Nephron (organoid): ENCODE data around the gene SOX11.

ENCODE experiments used
- H3K27ac Mint-ChIP-seq, 3 experiments: 2 replicates each; pipeline ENCODE4 v1.8.0; 2020; ENCODE audit warnings: mixed read lengths in 3 of 3, mild to moderate bottlenecking in 2 of 3, moderate library complexity in 1 of 3
- H3K27me3 Mint-ChIP-seq: 2 replicates; pipeline ENCODE4 v1.8.0; 2021; ENCODE audit warnings: low read depth, mild to moderate bottlenecking, moderate library complexity, mixed read lengths
- H3K36me3 Mint-ChIP-seq: 2 replicates; pipeline ENCODE4 v1.8.0; 2020; ENCODE audit warnings: low read depth, mixed read lengths
- H3K4me1 Mint-ChIP-seq: 2 replicates; pipeline ENCODE4 v1.8.0; 2020; ENCODE audit warnings: mixed read lengths
- H3K4me3 Mint-ChIP-seq, 3 experiments: 2 replicates each; pipeline ENCODE4 v1.8.0; 2020; ENCODE audit warnings: mild to moderate bottlenecking in 3 of 3, mixed read lengths in 3 of 3, moderate library complexity in 2 of 3
- H3K9me3 Mint-ChIP-seq: 2 replicates; pipeline ENCODE4 v1.8.0; 2020; ENCODE audit warnings: mixed read lengths
- CTCF ChIP-seq, 3 experiments: fragments of 200-600 bp; sonication (generic); IDR thresholded peaks; one replicate each; pipeline ENCODE4 v1.5.0; 2021; ENCODE audit warnings: antibody characterized with exemption in 3 of 3; ENCODE audit not compliant: unreplicated experiment in 3 of 3

SOX11 gene

GRCh38 chr2:5720426-5720825, 28.2 kb downstream of the SOX11 start:
- TF ChIP-seq CTCF (IDR thresholded peaks at IDR 0.05; ENCODE audit: unreplicated experiment in 3 of 3) = no peak
- Mint-ChIP-seq H3K27me3 (peaks cover under 1% of the 10 kb centered on the region), H3K27ac (no peak overlapping the region), H3K4me3 (no peak overlapping the region), H3K36me3 (no peaks in the 10 kb centered on the region), H3K9me3 (no peaks in the 10 kb centered on the region), H3K4me1 (peaks cover 6% of the 10 kb centered on the region)

- H3K4me3 Mint-ChIP-seq = no peak overlapping the region
- peaks cover 14% of the 10 kb centered on the region for H3K4me1 Mint-ChIP-seq
- H3K9me3 Mint-ChIP-seq = no peaks in the 10 kb centered on the region
- H3K36me3 Mint-ChIP-seq = no peaks in the 10 kb centered on the region
- TF ChIP-seq CTCF (IDR thresholded peaks at IDR 0.05; ENCODE audit: unreplicated experiment in 3 of 3) = no peak
- H3K27ac Mint-ChIP-seq = no peak overlapping the region
- H3K27me3 Mint-ChIP-seq = peaks cover 7% of the 10 kb centered on the region
Observed at GRCh38 chr2:5722236-5722635, 30.1 kb downstream of the SOX11 start.

- H3K36me3 Mint-ChIP-seq = no peaks in the 10 kb centered on the region
- no peak for TF ChIP-seq CTCF (IDR thresholded peaks at IDR 0.05; ENCODE audit: unreplicated experiment in 3 of 3)
- peak overlapping the region in 1 of 3 experiments; percentile 21 for H3K27ac Mint-ChIP-seq
- no peaks in the 10 kb centered on the region for H3K9me3 Mint-ChIP-seq
- H3K4me1 Mint-ChIP-seq = peaks cover 14% of the 10 kb centered on the region
- H3K27me3 Mint-ChIP-seq = peaks cover 11% of the 10 kb centered on the region
- no peak overlapping the region for H3K4me3 Mint-ChIP-seq
Observed at GRCh38 chr2:5723791-5724735, 31.9 kb downstream of the SOX11 start.

GRCh38 chr2:5725072-5725471, 32.9 kb downstream of the SOX11 start:
- peaks cover 14% of the 10 kb centered on the region for H3K4me1 Mint-ChIP-seq
- no peaks in the 10 kb centered on the region for H3K9me3 Mint-ChIP-seq
- peak overlapping the region in 1 of 3 experiments; percentile 66 for H3K4me3 Mint-ChIP-seq
- H3K27me3 Mint-ChIP-seq = peaks cover 18% of the 10 kb centered on the region
- H3K36me3 Mint-ChIP-seq = no peaks in the 10 kb centered on the region
- no peak overlapping the region for H3K27ac Mint-ChIP-seq
- no peak for TF ChIP-seq CTCF (IDR thresholded peaks at IDR 0.05; ENCODE audit: unreplicated experiment in 3 of 3)

GRCh38 chr2:5725794-5726463, 33.7 kb downstream of the SOX11 start:
- Mint-ChIP-seq H3K27ac (peak overlapping the region; percentile 78 to 90 (median 79)), H3K27me3 (peaks cover 18% of the 10 kb centered on the region), H3K36me3 (no peaks in the 10 kb centered on the region), H3K4me1 (peaks cover 9% of the 10 kb centered on the region), H3K9me3 (no peaks in the 10 kb centered on the region), H3K4me3 (peak overlapping the region; percentile 66 to 81 (median 77))
- no peak for TF ChIP-seq CTCF (IDR thresholded peaks at IDR 0.05; ENCODE audit: unreplicated experiment in 3 of 3)
